ENCODE results near the gene RIBC2.
"Not testable (repeated sequence)": the region's sequence is repeated elsewhere in the genome, so short reads cannot be mapped to it uniquely, and the experiment has no call there.

The RIBC2 gene

DNA sequence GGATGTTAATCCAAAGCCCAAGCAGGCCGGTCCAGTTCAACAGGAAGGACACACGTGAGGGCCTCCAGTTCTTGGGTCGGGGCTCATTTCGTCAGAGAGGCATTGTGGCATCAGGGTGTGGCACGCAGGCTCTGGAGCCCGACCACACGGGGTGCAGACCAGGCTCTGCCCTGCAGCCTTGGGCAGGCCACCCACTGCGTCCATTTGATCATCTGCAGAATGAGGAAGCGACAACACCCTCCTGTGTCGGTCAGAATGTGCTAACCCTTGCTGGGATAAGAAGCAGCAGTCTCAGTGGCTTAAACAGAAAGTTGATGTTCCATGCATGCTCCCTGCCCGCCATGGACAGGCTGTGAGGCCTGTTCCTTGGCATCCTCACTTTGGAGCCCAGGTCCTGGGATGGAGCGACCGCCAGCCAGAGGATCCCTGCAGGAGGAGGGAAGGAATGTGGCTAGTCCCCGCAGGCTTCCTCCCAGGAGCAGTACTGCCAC, 10.8 kb downstream of the RIBC2 start:
- DNase-seq (ENCODE audit: low spot score), result no peak

DNA sequence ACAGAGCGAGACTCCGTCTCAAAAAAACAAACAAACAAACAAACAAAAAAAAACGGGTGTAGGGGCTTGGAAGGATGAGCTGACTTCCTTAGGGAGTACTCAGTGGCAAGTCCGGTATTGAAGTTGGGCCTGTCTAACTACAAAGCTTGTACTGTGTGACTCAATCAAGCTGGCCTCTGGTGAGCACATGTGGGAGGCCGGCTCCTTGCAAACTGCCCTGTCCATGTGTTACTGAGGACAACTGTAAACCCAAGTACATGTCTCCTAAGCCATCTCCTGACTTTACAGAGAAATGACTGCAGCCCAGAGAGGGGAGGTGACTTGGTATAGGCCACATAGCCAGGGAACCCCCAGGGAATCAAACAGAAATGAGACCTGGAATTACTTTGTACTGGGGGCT, 11.6 kb downstream of the RIBC2 start:
- DNase-seq (ENCODE audit: low spot score), result no peak

DNA sequence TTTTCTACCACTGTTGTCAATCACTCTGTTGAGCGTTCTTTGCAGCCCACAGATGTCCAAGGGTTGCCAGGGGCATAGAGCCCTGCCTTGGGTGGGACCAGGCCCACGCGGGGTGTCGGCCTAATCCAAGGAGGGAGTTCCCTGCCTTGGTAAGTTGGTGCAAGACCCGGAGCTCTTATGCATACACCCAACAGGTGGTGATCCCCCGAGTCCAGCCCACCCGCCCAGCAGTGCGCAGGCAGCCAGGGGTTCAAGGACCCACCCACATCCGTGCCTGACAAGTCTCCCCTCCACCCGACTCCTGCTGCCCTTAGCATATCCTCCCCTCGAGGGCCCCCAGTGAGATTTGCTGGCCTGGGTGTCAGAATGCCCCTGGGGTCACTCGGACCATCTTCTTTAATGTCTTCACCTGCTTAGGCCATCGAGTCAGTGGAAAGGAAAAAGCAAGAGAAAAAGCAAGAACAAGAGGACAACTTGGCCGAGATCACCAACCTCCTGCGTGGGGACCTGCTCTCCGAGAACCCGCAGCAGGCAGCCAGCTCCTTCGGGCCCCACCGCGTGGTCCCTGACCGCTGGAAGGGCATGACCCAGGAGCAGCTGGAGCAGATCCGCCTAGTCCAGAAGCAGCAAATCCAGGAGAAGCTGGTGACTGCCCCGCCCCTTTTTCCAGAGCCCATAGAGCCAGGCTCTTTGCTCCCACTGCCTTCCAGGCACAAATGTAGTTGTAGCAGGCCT, 12.2 kb downstream of the RIBC2 start:
- no peak for DNase-seq (ENCODE audit: low spot score)

DNA sequence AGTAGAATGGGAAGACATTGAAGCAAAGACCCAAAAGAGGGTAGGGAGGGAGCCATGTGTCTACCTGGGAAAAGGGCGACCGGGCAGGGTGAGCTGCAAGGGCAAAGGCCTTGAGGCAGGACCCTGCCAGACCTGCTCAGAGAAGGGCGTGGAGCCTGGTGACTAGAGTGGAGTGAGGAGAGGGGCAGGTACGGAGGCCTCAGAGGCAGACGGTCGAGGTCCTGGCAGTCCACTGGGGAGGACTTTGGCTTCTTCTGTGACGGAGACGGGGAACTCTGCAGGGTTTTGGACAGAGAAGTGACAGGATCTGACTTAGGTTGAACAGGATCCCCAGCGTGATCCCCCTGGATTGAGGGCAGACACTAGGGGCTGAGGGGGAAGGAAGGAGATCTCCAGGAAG, 12.9 kb downstream of the RIBC2 start:
- DNase-seq (ENCODE audit: low spot score), result no peak

DNA sequence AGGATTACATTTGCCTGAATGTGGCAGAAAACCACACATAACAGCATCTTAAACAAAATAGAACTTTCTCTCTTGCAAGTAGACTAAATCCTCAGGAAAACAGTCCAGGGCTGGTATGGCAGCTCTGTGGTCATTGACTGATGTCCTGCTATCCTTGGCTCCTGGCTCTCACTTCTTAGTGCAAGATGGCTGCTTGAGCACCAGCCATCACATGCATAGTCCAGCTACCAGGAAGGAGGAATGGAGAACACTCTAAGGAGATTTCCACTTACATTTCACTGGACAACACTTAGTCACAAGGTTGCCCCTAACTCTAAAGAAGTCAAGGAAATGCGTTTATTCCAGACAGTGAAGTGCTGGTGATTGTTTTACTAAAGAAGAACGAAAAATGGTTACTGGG, 13.6 kb downstream of the RIBC2 start:
- no peak for DNase-seq (ENCODE audit: low spot score)

DNA sequence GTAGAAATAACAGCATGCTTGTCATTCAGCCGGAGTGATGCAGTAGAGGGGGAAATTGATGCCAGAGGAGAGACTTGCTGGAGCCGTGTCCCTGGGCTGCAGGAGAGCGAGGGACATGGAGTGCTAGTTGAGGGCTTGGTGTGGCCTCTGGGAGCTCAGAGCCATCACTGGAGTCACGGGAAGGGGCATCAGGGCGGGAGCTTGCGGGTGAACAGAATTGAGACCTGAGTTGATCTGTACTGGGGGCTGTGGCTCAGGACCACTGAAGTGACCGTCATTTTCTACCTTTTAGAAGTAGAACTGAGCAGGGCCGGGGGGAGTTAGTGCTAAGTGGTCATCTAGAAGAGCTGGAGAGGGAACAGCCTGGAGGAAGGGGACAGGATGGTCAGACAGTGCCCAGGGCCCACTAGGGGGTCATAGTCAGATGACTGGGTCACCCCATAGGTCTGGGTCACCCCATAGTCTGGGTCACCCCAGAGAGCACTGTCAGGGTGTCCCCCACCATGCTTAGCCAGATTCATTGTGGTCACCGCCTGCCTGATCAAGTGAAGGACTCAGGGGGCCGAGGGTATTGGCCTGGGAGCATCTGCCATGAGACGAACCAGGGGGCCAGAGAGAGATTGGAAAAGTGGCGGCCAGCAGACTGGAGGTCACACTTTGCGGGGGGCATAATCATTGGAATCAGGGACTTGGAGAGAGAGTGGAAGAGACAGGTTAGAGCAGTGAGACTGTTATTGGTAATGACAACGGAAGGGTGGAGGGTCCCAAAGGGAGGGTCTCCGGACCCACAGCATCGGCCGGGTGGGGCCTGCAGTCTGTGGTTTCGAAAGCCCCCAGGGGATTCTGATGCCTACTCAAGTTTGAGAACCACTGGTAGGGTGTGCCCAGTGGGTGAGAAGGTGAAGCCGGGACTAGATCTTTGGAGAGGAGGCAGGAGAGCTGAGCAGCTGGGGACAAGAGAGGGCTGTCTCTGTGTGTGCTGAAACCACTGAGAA, 15.2 kb downstream of the RIBC2 start:
- no peak for DNase-seq (ENCODE audit: low spot score)

DNA sequence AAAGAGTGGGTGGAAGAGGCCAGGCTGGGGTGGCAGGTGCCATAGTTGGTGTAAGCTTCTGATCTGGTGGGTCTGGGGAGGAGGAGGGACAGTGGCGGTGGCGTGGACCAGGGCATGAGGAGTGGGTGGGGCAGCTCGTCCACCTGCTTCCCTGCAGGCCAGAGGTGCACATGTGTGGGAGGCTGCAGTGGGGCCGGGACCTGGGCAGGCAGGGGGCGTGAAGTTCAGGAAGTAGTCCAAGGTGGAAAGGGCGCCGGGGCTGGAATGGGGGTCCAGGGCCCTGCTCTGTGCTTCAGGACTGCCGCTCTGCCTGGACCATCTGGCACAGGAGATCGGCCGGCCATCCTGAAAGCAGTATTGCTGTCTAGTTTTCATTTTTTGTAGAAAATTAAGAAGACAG, 15.9 kb downstream of the RIBC2 start:
- DNase-seq (ENCODE audit: low spot score), result no peak

DNA sequence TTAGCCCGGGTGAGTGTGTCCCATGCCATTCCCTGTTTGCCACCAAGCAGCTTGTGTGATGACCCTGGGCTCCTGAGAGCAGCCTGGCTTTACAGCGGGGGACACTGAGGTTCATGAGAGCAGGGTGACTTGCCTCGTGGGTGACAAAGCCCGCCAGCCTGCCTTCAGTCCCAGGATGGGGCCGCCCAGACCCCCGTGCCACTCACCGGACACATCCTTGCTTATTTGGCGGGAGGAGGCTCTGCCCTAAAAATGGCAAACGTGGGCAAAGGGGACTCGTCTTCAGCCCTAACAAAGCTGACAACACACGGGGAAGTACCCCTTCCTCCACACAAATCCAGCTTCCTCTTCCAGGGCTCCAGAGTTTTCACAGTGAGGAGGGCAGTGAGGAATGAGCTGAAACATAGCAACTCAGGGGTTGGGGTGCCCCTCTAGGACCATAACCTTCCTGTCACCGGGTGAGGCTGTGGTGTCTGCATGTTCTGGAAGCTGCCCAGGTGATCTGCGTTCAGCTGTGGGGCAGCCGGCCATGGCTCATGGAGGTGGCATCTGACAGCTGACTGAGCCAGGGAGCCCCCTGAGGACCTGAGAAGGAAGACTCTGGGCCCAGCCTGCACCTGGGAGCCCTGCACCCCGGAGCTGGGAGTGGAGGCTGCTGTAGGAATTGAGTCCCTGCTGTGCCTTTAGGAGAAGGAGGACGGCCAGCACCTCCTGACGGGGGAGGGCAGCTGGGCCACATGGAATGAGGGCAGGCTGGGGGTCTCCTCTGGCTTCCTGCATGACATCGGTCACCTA, 16.7 kb downstream of the RIBC2 start:
- DNase-seq (ENCODE audit: low spot score), result no peak

DNA sequence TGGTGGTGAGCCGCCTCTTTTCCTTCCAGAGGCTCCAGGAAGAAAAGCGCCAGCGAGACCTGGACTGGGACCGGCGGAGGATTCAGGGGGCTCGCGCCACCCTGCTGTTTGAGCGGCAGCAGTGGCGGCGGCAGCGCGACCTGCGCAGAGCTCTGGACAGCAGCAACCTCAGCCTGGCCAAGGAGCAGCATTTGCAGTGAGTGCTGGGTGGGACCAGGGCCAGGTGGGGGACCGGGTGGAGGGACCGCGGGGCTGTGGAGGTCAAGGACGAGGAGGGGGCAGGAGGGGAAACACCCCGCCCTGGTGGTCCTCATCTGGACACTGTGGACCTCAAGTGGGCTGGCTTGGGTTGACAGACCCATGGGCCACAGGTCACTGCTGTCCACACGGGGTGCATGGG, 17.4 kb downstream of the RIBC2 start:
- DNase-seq (ENCODE audit: low spot score), result no peak

DNA sequence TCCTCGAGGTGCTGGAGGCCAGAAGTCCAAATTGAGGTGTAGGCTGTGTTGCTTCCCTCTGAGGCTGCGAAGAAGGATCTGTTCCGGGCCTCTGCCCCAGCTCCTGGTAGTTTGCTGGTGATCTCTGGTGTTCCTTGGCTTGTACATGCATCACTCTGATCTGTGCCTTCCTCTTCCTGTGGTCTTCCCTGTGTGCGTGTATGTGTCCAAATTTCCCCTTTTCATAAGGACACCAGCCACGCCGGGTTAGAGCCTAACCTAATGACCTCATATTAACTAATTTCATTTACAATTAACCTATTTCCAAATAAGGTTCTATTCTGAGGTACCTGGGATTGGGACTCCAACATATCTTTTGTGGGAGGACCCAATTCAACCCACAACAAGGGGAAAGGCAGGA, 21.5 kb downstream of the RIBC2 start:
- DNase-seq (ENCODE audit: low spot score), result no peak

DNA sequence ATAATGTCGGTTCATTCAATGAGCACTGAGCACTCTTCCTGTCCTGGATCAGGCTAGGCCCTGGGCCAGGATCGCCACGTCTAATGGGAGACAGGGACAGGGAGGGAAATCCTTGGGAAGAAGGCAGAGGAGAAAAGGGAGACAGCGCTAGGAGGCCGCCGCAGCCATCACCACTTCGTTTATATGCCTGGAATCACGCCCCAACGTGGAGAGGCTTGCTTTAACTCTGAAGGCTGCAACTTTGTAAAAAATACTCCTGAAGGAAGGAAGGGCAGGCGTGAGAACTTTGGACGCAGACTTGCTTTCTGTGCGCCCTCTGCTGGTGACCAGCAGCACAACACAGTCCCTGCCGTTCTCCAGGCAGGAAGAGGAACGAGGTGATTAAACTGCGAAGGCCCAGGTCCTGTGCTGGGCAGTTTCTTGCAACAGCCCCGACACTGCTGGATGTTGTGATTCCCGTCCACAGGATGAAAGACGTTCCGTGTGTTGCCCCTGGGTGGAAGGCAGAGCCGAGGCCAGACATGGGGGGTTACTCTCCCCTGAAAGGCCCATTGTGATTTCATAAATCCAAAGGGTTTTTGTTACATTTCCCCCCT, 22.1 kb downstream of the RIBC2 start:
- peak; percentile 83 for DNase-seq (ENCODE audit: low spot score)

DNA sequence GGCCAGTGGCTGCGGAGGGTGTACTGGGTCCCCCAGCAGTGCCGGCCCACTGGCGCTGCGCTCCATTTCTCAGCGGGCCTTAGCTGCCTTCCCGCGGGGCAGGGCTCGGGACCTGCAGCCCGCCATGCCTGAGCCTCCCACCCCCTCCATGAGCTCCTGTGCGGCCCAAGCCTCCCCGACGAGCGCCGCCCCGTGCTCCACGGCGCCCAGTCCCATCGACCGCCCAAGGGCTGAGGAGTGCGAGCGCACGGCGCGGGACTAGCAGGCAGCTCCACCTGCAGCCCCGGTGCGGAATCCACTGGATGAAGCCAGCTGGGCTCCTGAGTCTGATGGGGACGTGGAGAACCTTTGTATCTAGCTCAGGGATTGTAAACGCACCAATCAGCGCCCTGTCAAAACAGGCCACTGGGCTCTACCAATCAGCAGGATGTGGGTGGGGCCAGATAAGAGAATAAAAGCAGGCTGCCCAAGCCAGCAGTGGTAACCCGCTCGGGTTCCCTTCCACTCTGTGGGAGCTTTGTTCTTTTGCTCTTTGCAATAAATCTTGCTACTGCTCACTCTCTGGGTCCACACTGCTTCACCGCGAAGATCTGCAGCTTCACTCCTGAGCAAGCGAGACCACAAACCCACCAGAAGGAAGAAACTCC, 23.5 kb downstream of the RIBC2 start:
- DNase-seq (ENCODE audit: low spot score), result not testable (repeated sequence)

DNA sequence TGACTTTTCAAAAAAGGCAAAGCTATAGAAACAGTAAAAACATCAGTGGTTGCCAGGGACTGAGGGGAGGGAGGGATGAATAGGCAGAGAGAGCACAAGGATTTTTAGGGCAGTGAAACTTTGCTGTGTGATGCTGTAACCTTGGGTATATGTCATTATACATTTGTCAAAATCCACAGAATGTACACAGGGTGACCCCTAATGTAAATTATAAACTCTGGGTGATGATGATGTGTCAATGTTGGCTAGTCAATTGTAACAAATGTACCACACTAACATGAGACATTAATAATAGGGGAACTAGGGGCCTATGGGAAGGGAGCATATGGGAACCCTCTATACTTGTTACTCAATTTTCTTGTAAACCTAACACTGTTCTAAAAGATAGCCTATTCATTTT, 24.8 kb downstream of the RIBC2 start:
- DNase-seq (ENCODE audit: low spot score), result no peak

DNA sequence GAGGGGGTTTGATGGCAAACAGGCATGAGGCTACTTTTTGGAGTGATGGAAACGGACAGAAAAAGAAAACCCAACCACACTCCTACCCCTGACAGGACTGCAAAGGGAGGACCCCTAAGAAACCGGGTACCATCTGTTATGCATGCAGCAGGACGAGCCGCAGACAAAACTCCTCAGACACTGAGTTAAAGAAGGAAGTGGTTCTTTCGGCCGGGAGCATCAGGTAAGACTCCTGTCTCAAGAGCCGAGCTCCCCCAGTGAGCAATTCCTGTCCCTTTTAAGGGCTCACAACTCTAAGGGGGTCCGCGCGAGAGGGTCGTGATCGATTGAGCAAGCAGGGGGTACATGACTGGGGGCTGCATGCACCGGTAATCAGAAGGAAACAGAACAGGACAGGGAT, 27.2 kb downstream of the RIBC2 start:
- DNase-seq (ENCODE audit: low spot score), result not testable (repeated sequence)

DNA sequence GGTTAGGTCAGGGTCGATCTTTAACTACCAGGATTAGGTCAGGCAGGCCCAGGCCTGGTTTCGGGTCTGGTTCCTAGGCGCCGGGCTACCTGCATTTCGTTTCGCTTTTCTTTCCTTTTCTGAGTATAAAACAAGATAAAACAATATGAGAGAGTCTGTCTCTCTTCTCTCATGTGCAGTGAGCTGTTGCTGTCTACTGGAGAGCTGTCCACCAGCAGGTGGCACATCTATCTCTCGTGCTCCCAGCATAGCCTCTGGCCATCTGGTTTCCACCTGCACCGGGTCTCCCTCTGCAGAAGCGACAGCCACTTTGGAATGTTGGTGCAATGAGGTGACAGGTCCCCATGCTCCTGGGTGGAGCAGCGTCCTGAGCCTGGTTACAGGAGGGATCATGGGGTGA, 27.6 kb downstream of the RIBC2 start:
- peak; percentile 28 for DNase-seq (ENCODE audit: low spot score)

DNA sequence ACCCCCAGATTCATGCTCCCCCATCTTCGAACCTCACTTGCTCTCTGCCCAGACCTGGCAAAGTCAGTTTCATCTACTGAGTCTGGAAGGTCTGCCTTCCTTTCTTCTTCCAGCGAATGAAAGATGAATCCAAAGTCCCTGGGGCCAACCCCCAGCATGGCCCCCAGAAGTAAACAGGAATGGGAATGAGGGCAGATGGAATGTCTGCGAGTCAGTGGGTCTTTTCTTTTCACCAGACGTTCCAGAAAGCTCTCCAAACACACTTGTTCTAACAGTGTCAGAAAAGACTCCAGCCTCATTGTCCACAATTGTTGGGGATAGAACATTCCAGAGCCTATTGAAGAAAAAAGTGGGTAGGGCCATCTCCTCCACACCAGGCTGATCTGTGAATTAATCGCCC, 28.6 kb downstream of the RIBC2 start:
- DNase-seq (ENCODE audit: low spot score), result no peak

DNA sequence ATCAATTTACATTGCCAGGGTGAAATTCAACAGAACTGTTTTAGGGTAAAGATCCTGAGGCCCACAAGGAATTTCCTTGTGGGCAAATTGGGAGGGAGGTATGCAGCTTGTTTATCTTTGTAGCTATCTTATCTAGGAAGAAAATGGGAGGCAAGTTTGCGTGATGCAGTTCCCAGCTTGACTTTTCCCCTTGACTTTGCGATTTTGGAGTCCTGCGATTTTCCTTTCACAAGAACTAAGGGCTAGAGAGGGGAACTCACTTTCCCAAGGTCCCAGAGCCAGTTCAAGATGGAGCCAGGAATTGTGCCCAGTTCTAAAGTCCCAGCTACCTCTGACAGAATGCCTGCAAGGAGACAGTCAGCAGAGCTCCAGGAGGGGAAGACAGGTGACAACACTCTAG, 30.7 kb downstream of the RIBC2 start:
- no peak for DNase-seq (ENCODE audit: low spot score)

DNA sequence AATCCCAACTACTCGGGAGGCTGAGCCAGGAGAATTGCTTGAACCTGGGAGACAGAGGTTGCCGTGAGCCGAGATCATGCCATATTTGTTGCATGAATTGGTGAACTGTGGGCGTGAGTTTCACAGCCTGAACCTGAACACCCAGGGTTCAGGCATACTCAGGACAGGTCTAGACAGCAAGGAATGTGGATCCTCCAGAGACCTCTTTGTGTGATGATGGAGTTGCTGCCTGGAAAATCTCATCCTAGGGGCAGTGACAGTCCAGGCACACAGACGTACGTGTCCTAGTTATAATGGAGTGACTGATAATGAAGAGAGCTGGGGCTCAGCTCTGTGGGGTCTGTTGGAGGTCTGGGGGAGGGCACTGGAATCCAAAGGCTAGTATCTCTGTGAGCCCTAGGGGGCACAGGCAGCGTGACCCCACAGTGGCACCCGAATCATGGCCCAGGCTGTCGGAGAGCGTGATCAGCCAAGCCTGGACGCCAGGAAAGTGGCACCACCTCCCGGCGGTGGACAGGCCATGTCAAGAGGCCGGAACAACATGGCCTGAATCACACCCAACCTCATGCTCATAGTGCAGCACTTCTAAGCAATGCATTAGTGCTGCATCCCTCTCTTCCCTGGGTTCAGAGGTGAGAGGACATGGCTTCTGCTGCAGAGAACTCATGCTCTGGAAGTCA, 31.7 kb downstream of the RIBC2 start:
- no peak for DNase-seq (ENCODE audit: low spot score)

DNA sequence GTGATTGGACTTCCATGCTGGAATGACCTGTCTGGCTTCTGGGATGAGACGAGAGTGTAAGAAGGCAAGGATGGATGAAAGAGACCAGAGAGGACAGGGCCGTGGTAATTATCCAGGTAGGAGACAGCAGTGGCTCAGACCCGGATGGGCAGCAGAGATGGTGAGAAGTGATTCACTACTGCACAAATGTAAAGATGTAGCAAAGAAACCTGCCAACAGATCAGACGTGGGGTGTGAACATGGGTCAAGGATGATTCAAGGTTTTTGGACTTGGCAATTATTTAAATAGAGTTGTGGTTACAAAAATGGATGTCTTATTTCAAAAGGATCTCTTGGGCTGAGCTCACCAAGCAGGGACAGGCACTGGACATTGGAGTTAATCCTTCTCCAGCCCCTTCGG, 32.7 kb downstream of the RIBC2 start:
- no peak for DNase-seq (ENCODE audit: low spot score)

DNA sequence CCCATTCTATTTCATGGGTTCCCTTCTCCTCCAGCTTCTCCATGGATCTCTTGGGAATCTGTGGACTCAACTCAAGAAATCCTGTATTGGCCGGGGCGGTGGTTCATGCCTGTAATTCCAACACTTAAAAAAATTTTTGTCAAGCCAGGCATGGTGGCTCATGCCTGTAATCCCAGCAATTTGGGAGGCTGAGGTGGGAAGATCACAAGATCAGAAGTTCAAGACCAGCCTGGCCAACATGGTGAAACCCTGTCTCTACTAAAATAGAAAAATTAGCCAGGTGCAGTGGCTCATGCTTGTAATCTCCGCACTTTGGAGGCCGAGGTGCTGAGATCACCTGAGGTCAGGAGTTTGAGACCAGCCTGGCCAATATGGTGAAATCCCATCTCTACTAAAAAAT, 34.1 kb downstream of the RIBC2 start:
- DNase-seq (ENCODE audit: low spot score), result not testable (repeated sequence)

DNA sequence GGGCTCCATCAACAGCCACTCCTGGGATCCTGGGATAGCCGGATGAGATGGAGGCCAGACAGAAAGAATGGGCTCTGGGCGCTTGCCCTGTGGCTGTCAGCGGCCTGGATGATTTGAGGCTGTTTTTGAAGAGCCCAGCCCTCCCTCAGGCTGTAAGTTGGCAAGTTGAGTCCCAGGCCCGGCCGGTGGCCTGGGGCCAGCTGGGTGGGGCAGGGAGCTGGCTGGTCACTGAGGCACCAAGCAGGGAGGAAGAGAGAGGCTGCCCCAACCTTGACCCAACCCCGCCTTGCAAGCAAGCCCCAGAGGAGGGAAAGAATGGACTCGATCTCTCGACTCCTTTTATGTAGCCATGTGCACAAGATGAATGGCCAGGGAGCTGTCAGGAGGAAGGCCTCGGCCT, 34.9 kb downstream of the RIBC2 start:
- no peak for DNase-seq (ENCODE audit: low spot score)
